ENCODE results near the gene FOXB1. TPM values are rescaled to one million over a fixed set of nuclear protein-coding genes. Genes with fewer than 3 reads are reported as not detected.

FOXB1 gene
- total RNA-seq, 1 donor from 2014 or later, result 7.3 TPM

GRCh38 chr15:59998950-59999611, 5.0 kb upstream of the FOXB1 start:
- Mint-ChIP-seq H3K4me1 (peaks cover 78% of the 10 kb centered on the region), H3K27me3 (ENCODE audit: insufficient read depth, low read depth) (peaks cover 51% of the 10 kb centered on the region), H3K27ac (peak overlapping the region; percentile 97), H3K9me3 (no peaks in the 10 kb centered on the region), H3K36me3 (no peaks in the 10 kb centered on the region), H3K4me3 (peak overlapping the region; percentile 80)
- no peaks in the 10 kb centered on the region for H3K9me3 ChIP-seq (ENCODE audit: low read depth)
- H3F3A ChIP-seq (ENCODE audit: low read depth), result peaks cover 85% of the 10 kb centered on the region
- peaks cover 80% of the 10 kb centered on the region for H3K4me1 ChIP-seq
- H3K4me3 ChIP-seq, result peak overlapping the region; percentile 69
- H3K27ac ChIP-seq, result peak overlapping the region; percentile 81
- TF ChIP-seq CTCF (IDR thresholded peaks at IDR 0.05) (no peak), EZH2 (IDR thresholded peaks at IDR 0.05) (no peak), EZH2phosphoT487 (IDR thresholded peaks at IDR 0.05) (no peak)
- no peaks in the 10 kb centered on the region for H3K36me3 ChIP-seq
- H3K27me3 ChIP-seq, result peaks cover 86% of the 10 kb centered on the region
- peak; percentile 71 for DNase-seq (ENCODE audit: low spot score)
- H2AFZ ChIP-seq (replicated peaks), result no peak overlapping the region
- H3K79me2 ChIP-seq (ENCODE audit: low read depth), result peaks cover 38% of the 10 kb centered on the region
- H3K4me2 ChIP-seq, result peak overlapping the region; percentile 97
- H4K20me1 ChIP-seq (ENCODE audit: low read depth), result peaks cover 87% of the 10 kb centered on the region
- H3K9ac ChIP-seq, result no peak overlapping the region

- peak overlapping the region; percentile 97 for H3K27ac Mint-ChIP-seq
Observed at GRCh38 chr15:59999612-60000112, 4.4 kb upstream of the FOXB1 start.

GRCh38 chr15:60000113-60000823, 3.8 kb upstream of the FOXB1 start:
- no peak overlapping the region for H3K9ac ChIP-seq
- peaks cover 85% of the 10 kb centered on the region for H3K27me3 ChIP-seq
- Mint-ChIP-seq H3K4me1 (peaks cover 70% of the 10 kb centered on the region), H3K36me3 (no peaks in the 10 kb centered on the region), H3K4me3 (peak overlapping the region; percentile 80), H3K27ac (peak overlapping the region; percentile 97), H3K9me3 (no peaks in the 10 kb centered on the region), H3K27me3 (ENCODE audit: insufficient read depth, low read depth) (peaks cover 43% of the 10 kb centered on the region)
- H3K4me1 ChIP-seq, result peaks cover 70% of the 10 kb centered on the region
- H4K20me1 ChIP-seq (ENCODE audit: low read depth), result peaks cover 86% of the 10 kb centered on the region
- H3K36me3 ChIP-seq, result no peaks in the 10 kb centered on the region
- H3K27ac ChIP-seq, result peak overlapping the region; percentile 2
- TF ChIP-seq CTCF (IDR thresholded peaks at IDR 0.05) (no peak), EZH2phosphoT487 (IDR thresholded peaks at IDR 0.05) (no peak), EZH2 (IDR thresholded peaks at IDR 0.05) (no peak)
- DNase-seq (ENCODE audit: low spot score), result peak; percentile 80
- no peak overlapping the region for H2AFZ ChIP-seq (replicated peaks)
- H3K4me3 ChIP-seq, result peak overlapping the region; percentile 69
- peaks cover 86% of the 10 kb centered on the region for H3F3A ChIP-seq (ENCODE audit: low read depth)
- H3K9me3 ChIP-seq (ENCODE audit: low read depth), result no peaks in the 10 kb centered on the region
- peaks cover 48% of the 10 kb centered on the region for H3K79me2 ChIP-seq (ENCODE audit: low read depth)
- peak overlapping the region; percentile 97 for H3K4me2 ChIP-seq

More at GRCh38 chr15:59999612-60000112, 4.4 kb upstream of the FOXB1 start:
- no peaks in the 10 kb centered on the region for H3K36me3 ChIP-seq
- peaks cover 42% of the 10 kb centered on the region for H3K79me2 ChIP-seq (ENCODE audit: low read depth)
- Mint-ChIP-seq H3K4me3 (peak overlapping the region; percentile 80), H3K27me3 (ENCODE audit: insufficient read depth, low read depth) (peaks cover 48% of the 10 kb centered on the region), H3K4me1 (peaks cover 76% of the 10 kb centered on the region), H3K9me3 (no peaks in the 10 kb centered on the region), H3K36me3 (no peaks in the 10 kb centered on the region)
- DNase-seq (ENCODE audit: low spot score), result peak; percentile 54
- no peak for TF ChIP-seq EZH2phosphoT487 (IDR thresholded peaks at IDR 0.05)
- TF ChIP-seq EZH2 (IDR thresholded peaks at IDR 0.05), result no peak
- no peak for TF ChIP-seq CTCF (IDR thresholded peaks at IDR 0.05)
- peak overlapping the region; percentile 2 for H3K27ac ChIP-seq
- no peaks in the 10 kb centered on the region for H3K9me3 ChIP-seq (ENCODE audit: low read depth)
- H3K4me3 ChIP-seq, result peak overlapping the region; percentile 69
- peak overlapping the region; percentile 97 for H3K4me2 ChIP-seq
- H2AFZ ChIP-seq (replicated peaks), result no peak overlapping the region
- H3K4me1 ChIP-seq, result peaks cover 75% of the 10 kb centered on the region
- H3F3A ChIP-seq (ENCODE audit: low read depth), result peaks cover 85% of the 10 kb centered on the region
- peaks cover 83% of the 10 kb centered on the region for H4K20me1 ChIP-seq (ENCODE audit: low read depth)
- no peak overlapping the region for H3K9ac ChIP-seq
- H3K27me3 ChIP-seq, result peaks cover 85% of the 10 kb centered on the region

All from neural progenitor cell (in vitro differentiated cells).